HK-2 (cell line): Measurements from ENCODE around the gene RASA4B.

Experiments used
- DNase-seq: peaks from one replicate; pipeline ENCODE4 v3.0.0-alpha.2; 2018; ENCODE audit not compliant: unreplicated experiment

RASA4B gene

DNA sequence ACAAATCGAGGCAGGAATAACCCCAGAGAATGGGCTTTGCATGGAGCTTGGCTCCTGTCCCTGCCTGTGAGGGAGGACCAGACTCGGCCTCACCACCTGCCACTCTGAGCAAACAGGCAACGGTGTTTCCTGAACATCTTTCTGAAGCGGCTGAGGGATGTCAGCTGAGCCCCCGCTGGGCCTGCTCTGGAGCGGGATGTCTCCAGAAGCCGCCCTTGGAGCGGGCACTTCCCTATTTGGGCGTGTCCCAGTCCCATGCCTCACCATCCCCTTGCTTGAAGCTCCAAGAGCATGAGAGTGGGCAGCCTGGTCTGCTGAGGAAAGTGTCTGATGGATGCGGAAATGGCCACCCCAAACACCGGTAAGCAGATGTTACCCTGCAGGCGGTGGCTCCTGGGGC, 63.1 kb downstream of the RASA4B start:
- DNase-seq = no peak

DNA sequence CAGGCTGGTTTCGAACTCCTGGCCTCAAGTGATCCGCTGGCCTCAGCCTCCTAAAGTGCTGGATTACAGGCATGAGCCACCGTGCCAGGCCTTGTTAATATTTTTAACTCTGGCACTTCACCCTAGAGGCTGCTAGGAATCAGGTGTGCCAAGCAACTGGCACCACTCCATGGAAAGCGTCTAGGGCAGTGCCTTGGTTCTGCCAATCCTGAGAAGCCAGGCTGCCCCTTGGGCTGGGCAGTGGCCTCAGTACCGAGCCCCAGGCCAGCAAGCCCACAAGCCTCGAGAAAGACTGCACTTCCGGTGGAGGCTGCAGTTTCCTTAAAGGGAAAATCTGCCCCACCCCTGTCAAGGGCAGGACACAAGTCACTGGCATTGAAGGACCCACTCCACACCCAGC, 64.3 kb downstream of the RASA4B start:
- DNase-seq = no peak

DNA sequence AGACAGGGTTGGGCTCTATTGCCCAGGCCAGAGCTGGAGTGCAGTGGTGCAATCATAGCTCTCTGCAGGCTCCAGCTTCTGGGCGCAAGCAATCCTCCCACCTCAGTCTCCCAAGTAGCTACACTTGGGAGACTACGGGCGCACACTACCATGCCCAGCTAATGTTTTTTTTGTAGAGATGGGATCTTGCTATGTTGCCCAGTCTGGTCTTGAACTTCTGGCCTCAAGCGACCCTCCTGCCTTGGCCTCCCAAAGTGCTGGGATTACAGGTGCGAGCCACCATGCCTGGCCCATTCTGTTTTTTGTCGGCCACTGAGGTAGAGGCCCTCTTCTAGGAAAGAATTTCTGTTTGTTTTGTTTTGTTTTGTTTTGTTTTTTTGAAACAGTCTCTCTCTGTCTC, 65.1 kb downstream of the RASA4B start:
- DNase-seq = no peak

DNA sequence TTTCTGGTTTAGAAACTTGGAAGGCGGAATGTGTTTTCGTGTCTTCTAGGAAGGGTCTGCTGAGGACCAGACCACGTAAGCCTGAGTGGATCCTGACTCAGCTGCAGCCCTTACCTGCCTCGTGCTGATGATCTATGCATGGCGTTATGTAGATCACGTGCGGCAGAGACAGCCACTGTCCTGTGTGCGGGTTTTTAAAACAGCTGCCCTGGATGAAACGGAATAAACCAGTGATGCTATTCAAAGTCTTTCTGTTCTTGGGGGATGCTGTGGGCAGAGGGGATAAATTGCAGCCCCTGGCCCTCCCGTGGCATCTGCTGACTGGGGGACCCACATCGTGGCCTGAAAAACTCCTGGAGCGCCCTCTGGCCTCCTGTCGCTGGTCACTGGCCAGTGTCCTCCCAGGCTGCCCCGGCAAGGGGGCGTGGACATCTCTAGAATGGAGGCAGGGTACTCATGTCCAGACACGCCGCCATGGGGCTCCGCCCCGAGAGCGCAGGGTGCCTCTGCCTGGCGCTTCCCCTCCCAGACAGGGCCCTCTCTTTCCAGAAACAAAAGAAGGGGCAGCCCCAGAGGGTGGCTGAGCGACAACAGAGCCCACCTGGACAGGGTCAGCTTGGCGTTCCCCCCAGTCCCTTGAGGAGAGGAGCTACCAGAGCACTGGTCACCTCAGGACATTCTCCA, 66.1 kb downstream of the RASA4B start:
- DNase-seq = no peak

DNA sequence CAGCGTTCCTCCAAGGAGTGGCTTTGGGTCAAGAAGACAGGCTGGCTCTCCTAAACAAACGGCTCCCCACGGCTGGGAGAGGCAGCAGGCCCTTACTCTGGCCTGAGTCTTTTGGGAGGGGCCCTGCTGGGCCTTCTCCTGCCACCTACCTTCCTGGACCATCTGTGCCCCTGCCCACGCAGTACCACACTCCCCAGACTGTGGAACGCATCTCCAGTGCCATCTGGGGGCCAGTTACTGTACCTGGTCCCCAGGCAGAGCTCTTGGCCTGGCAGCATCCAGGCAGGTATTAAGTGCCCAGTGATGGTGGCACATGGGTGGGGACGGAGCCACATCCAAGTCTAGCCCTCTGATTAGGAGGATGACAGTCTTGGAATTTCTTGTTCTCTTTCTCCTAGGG, 67.3 kb downstream of the RASA4B start:
- DNase-seq = no peak

DNA sequence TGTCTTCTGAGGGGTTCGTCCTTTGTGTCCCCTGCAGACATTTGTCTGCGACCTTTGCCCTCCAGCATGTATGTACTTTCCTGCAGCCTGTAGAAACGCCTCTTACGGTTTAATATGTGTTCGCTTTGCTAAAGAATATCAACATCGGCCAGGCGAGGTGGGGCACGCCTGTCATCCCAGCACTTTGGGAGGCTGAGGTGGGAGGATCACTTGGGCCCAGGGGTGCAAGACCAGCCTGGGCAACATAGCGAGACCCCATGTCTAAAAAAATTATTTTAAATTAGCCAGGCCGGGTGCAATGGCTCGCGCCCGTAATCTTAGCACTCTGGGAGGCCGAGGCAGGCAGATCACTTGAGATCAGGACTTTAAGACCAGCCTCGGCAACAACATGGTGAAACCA, 68.4 kb downstream of the RASA4B start:
- DNase-seq = no peak

DNA sequence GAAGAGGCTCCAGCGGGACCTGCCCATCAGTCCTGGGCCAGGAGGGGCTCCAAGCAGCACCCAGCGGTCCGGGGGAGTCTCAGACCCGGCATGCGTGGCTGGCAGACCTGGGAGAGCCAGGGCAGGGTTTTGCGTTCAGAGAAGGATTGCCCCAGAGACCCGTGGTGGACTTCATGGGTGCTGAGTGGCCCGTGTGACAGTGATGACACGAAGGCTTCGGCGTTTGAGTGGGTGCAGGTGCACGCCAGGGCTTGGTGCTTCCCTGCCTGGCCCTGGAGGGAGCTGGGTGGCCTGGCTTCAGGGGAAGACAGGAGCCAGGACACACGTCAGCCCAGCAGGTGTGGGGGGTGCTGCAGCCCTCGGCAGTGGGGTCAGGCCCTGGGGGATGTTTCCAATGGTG, 70.3 kb downstream of the RASA4B start:
- no peak for DNase-seq

DNA sequence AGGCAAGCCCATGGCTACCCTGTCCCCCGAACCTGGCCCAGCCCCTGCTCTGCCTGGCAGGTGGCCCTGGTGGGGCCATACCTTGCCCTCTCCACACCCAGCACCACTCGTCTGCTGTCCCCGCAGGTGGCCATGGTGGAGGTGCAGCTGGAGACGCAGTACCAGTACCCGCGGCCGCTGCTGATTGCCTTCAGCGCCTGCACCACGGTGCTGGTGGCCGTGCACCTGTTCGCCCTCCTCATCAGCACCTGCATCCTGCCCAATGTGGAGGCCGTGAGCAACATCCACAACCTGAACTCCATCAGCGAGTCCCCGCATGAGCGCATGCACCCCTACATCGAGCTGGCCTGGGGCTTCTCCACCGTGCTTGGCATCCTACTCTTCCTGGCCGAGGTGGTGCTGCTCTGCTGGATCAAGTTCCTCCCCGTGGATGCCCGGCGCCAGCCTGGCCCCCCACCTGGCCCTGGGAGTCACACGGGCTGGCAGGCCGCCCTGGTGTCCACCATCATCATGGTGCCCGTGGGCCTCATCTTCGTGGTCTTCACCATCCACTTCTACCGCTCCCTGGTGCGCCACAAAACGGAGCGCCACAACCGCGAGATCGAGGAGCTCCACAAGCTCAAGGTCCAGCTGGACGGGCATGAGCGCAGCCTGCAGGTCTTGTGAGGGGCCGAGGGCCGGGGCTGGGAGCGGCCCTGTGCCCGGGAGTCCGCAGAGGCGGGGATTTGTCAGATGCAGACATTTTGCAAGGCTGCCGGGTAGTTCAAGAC, 71.0 kb downstream of the RASA4B start:
- DNase-seq = no peak

DNA sequence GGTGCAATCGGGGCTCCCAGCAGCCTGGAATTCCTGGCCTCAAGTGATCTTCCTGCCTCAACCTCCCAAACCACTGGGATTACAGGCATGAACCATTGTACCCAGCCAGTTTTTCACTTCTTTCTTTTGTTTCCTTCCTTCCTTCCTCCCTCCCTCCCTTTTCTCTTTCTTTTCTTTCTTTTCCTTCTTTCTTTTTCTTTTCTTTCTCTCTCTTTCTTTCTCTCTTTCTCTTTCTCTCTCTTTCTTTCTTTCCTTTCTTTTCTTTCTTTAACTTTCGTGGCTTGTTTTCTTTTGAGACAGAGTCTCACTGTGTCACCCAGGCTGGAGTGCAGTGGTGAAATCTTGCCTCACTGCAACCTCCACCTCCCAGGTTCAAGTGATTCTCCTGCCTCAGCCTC, 71.9 kb downstream of the RASA4B start:
- DNase-seq = no peak

DNA sequence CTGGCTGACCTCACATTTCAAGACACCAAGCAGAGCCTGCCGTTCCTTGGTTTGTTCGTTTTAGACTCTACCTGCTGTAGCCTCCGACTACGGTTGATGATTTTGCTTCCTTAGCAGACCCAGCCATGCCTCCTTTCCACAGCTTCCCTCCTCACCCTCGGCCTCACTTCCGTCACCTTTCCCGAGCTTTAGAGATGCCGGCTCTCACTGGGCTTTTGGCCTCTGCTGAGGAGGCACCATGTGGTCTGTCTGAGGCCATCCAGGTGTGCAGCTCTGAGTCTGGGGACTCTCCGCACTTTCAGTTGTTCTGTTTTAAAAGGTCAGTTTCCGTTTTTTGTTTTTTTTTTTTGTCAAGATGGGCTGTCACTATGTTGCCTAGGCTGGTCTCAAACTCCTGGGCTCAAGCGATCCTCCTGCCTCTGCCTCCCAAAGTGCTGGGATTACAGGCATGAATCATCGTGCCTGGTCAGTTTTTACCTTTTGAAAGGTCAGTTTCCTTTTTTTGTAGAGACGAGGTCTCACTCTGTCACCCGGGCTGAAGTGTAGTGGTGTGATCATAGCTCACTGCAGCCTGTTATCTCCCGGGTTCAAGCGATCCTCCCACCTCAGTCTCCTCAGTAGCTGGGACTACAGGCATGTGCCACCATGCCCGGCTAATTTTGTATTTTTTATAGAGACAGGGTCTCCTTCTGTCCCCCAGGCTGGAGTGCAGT, 72.5 kb downstream of the RASA4B start:
- DNase-seq = no peak

DNA sequence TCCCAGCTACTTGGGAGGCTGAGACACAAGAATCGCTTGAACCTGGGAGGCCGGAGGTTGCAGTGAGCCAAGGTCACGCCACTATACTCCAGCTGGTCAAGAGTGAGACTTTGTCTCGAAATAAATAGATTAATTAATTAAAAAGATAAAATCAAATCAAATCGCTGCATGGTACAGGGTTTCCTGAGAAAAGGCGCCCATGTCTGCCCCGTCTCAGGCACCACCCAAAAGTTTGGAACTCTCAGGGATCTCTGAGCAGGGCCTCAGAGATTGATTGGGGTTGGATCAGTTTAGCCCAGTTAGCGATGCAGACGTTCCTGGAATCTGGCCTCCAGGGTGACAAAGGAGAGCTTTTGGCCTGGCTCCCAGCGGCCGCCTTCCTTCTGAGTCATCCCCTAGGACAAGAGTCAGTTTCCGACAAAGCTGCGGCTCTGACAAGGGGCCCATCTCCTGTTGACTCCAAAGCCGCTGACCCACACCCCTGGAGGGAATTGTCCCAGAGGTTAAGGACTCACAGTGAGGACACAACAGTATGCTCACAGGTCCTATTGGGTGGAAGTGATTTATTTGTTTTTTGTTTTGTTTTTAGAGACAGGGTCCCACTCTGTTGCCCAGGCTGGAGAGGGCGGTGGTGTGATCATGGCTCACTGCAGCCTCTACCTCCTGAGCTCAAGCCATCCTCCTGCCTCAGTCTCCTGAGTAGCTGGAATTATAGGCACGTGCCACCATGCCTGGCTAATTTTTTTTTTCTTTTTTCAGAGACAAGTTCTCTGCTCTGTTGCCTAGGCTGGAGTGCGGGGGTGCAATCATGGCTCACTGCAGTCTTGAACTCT, 77.4 kb downstream of the RASA4B start:
- DNase-seq = peak; percentile 87

DNA sequence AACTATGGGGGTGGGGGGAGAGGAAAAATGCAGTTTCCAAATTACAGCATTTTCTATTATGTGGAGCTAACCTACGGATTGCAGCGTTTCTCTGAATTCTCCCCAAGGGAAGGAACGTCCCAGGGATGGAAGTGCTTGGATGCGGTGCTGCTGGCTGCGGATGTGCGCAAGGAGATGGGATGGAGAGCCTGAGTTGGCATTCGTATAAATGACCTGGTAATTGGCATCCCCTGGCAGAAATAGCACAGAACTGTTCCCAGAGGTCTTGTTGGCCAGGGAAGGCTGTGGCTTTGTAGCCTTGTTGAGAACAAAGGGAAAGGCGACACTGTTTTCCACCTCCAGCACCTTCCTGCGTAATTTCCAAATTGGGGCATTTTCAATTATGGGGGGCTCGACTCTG, 81.5 kb downstream of the RASA4B start:
- no peak for DNase-seq

DNA sequence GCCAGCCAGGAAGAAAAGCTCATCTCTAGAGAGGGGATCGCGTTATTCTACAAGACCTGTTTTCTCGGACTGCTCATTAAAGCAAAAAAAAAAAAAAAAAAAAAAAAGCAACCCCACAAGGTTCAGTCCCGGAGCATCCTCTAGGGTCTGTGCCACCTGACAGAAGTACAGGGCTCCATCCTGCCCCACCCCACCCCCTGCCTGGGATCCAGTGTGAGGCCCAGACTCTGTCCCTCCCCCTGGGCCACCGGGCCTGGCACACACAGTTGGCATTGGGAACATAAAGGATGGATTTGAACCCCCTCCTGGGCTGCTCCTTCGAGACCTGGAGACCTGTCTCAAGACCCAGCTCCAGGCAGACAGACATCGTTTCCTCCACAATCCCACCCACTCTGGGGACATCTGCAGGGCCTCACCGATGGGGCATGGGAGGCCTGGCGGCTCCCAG, 83.5 kb downstream of the RASA4B start:
- no peak for DNase-seq

DNA sequence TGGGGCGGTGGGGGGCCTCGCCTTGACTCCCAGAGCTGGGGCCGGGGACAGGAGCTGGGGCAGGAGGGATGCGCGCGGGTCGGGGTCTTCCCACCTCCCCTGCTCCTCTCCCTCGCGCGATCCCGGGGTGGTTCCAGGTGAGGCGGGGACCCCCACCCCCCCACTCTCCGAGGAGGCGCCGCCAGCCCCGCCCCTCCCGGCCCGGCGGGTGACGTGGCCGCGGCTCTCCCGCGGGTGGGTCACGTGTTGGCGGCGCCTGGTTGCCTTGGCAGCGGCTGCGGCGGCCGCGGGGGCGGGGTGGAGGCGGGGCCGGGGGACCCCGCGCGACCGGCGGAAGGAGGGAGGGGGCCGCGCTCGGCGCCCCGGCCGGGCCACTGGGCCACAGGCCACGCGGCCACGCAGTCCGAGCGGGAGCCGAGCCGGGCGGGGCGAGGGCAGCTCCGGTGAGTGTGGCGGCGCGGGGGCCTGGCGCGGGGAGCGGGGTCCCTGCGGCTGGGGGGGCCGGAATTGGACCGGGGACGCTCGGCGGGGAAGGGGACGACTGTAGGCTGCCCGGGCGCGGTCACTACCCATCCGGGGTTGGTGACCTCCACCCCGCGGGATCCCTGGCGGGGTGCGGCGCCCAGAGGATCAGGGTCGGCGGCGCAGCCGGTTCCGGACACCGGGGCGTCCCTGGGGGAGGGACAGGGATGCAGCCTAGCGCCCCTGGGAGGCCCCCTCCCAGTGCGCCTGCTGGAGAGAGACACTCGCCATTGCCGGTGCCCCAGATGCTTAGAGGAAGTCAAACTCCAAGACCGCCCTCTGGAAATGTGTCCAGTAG, 84.1 kb downstream of the RASA4B start, which contains the start of gene ORAI2:
Gene ORAI2 (plus strand): TSS at position 357 of the 820 bp plus-strand sequence. CDS start 5,382 bp downstream, outside the sequence.
- DNase-seq = peak; percentile 79
